Measurements from ENCODE around the gene SOX1.

The SOX1 gene

DNA sequence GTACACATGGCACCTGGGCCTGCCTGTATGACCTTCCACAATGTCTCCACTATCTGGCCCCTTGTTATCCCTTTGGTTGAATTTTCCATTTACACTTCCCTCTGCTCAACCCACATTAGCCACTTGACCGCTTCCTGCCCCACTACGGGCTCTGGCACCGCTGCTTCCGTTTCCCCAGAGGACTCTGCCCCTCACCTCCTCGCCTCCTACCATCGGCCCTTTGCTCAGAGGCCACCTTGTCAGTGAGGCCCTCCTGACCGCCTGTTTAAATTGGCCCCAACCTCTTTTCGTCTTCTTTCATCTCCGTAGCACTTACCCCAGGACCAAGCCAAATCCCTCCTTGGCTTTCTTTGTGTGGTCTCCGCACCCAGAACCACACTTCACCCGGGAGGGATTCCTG lies 47.4 kb downstream of the SOX1 start:
- no peak for DNase-seq (ENCODE audit: low spot score)

DNA sequence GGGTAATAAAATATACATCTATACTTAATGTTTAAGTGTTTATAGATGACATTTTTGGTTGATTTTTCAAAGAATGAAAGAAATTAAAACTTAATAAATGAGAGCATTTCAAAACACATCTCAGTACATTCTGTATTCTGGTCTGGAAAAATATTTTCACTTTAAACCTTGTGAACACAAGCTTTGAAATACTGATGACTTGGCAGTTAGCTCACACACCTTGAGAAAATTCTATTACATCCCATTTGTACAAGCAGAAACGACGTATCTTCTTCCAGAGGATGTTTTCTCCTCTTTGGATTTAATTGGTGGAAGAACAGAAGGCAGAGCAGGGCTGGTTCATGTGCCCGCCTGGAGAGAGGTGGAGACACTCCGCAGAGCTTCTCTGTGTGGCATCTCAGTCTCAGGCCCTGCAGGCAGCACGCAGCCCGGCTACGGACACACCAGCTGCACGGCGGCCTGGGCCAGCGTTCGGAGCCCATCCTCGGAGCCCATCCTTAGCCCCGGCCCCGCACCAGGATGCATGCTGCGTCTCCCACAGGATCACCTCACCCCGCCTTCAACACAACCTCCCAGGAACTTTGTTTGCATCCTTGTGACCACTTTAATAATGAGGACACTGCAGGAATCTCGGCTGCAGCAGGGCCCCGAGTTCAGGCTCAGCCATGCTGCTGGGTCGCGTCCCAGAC lies 48.6 kb downstream of the SOX1 start:
- DNase-seq (ENCODE audit: low spot score), result no peak

More for the DNA sequence above, 47.4 kb downstream of the SOX1 start:
- TF ChIP-seq, protein P1, sequence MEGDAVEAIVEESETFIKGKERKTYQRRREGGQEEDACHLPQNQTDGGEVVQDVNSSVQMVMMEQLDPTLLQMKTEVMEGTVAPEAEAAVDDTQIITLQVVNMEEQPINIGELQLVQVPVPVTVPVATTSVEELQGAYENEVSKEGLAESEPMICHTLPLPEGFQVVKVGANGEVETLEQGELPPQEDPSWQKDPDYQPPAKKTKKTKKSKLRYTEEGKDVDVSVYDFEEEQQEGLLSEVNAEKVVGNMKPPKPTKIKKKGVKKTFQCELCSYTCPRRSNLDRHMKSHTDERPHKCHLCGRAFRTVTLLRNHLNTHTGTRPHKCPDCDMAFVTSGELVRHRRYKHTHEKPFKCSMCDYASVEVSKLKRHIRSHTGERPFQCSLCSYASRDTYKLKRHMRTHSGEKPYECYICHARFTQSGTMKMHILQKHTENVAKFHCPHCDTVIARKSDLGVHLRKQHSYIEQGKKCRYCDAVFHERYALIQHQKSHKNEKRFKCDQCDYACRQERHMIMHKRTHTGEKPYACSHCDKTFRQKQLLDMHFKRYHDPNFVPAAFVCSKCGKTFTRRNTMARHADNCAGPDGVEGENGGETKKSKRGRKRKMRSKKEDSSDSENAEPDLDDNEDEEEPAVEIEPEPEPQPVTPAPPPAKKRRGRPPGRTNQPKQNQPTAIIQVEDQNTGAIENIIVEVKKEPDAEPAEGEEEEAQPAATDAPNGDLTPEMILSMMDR (IDR thresholded peaks at IDR 0.05; ENCODE audit: extremely low read depth, missing control alignments), result no peak

DNA sequence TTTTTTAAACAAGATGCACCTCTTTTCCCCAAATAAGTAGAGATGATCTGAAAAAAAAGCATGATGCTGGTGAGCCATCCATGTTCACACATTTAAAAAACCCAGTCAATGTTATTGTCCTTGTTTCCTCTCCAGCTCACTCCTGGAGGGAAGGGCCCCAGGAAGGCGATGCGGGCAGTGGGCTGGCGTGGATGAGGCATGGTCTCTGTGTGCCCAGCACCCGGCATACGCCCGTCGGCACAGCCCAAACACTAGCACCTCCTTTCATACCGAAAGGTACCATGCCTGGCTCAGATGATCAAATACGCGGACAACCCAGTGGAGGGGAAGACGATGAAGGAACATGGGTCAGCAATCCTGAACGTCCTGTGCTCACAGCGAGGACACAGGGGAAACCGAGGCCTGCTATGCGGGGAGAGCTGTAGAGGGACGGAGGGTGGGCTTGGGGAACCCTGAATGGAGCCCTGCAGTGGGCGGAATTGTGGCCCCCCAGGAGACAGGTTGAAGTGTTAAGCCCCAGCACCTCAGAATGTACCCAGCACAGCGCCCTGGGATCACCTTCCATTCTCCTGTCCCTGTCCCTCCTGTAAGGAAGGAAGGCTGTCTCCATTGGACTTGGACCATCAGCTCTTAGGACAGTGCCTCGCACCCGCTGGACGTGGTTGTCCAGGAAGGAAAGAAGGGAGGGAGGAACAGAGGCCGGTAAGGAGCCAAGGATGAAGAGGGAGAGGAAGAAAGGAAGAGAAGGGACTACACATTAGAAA lies 49.4 kb downstream of the SOX1 start:
- TF ChIP-seq, protein P1 (IDR thresholded peaks at IDR 0.05; ENCODE audit: extremely low read depth, missing control alignments), result no peak
- DNase-seq (ENCODE audit: low spot score), result no peak

More for the DNA sequence above, 48.6 kb downstream of the SOX1 start:
- TF ChIP-seq, protein P1 (IDR thresholded peaks at IDR 0.05; ENCODE audit: extremely low read depth, missing control alignments), result no peak

DNA sequence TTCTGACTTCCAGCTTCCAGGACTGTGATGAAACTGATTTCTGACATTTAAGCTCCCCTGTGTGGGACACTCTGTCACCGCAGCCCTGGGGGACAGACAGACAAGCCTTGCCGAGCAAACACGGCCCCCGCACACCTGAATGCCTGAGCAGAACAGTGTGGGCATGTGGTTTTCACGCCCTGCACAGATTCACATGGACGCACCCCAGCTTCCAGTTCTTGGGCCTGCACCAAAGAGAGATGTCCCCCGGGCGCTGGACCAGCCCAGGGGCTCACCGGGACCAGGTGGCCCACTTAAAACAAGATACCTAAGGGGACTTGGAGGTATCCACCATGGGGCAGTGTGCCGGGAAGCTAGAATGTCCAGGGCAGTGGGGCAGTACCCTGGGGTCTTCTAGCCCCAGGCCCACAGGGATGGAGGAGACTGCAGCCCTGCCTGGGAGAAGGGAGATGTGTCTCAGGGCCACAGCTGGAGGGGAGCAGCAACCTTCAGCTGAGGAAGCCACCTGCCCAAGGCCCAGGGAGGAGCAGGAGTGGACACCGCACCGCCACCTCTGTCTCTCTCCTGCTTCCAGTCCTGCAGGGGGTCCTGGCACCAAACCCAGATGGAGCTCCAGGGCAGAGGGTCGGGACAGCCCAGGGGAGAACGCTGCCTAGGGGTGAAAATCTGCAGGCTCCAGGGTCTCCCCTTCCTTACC lies 50.5 kb downstream of the SOX1 start:
- TF ChIP-seq, protein P1 (IDR thresholded peaks at IDR 0.05; ENCODE audit: extremely low read depth, missing control alignments), result no peak
- no peak for DNase-seq (ENCODE audit: low spot score)

DNA sequence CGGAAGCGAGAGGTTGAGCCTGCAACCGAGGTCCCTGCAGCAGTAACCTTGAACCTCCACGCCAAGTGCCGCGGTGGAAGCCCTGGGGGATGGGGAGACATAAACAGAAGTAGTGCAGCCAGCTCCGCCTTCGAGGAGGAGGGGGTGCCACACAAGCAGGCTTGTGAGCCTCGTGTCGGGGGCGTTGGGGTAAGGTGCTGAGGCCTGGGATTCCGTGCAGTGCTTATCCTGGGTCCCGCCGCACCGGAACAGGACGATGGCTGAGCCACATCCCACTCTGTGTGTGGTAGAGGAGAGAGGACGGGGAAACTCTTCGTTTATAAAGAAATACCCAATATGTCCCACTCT lies 51.0 kb downstream of the SOX1 start:
- DNase-seq (ENCODE audit: low spot score), result no peak
- TF ChIP-seq, protein P1 (IDR thresholded peaks at IDR 0.05; ENCODE audit: extremely low read depth, missing control alignments), result no peak

DNA sequence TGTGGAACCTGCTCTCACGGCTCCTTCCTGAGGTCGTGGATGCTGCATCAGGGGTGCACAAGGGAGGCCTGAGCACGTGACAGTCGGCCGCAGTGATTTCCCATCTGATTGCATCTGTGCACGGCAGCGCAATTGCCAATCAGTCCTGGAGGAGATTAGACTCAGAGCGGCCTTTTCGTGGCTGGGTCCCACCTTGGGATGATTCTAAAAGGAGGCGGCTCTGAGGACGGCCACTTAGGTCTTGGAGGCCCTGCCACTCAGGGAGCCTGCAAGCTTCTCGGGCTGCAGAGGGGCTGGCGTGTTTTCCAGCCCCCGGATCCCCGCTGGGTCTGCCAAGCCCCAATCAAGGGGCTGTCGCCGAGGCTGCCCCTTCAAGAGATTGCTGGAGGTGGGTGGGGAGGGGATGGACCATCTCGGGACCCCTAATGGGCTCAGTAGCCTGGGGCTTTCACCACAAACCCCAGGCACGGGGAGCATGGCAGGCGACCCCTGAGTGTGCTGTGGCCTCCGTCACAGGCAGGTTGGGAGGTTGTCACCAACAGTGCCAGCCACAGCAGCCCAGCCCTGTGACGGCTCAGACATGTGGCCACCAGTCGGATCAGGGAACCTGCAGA lies 51.6 kb downstream of the SOX1 start:
- no peak for DNase-seq (ENCODE audit: low spot score)
- TF ChIP-seq, protein P1 (IDR thresholded peaks at IDR 0.05; ENCODE audit: extremely low read depth, missing control alignments), result no peak

Data from GM20000 (cell line).